HCT116 (cell line): ENCODE results near the gene CFAP61. TPM values are rescaled to one million over a fixed set of nuclear protein-coding genes. Genes with fewer than 3 reads are reported as not detected.

ENCODE experiments used
- ATAC-seq: fragments of 200-7000 bp; cut with Tn5 transposase; 2 replicates; pipeline ENCODE4 v1.9.1; 2020; ENCODE audit warnings: mild to moderate bottlenecking, moderate library complexity
- BruUV-seq: library from RNA; stranded (reverse); fragments of 400-500 nt; replicated peaks from 2 replicates; lab custom pipeline; 2021; lab: Mats Ljungman, UMichigan
- CTCF ChIA-PET: fragments of 300-600 bp; sonication (Branson Sonifier 250); formaldehyde crosslinking; loops from one replicate; lab custom pipeline; 2021; ENCODE audit warnings: antibody characterized with exemption; lab: Charles Lee
- POLR2A ChIA-PET: fragments of 300-600, 350-600 bp; sonication (Branson Sonifier 250); formaldehyde crosslinking; loops from one replicate; lab custom pipeline; 2021; ENCODE audit warnings: antibody characterized with exemption; lab: Charles Lee
- RAD21 ChIA-PET, 2 experiments: fragments of 300-600 bp; sonication (Branson Sonifier 250); formaldehyde crosslinking; loops; one replicate each; lab custom pipeline; 2023; ENCODE audit warnings: low total read pairs in 2 of 2; ENCODE audit not compliant: uncharacterized antibody in 2 of 2, unreplicated experiment in 2 of 2, low non-redundant PET in 1 of 2; lab: Charles Lee
- DNase-seq: peaks from one replicate; pipeline ENCODE4 v3.0.0-alpha.2; 2010; ENCODE audit warnings: low read depth, low spot score
- H2AFZ ChIP-seq: fragments of 200-600 bp; shearing (Covaris generic), sonication (generic); 2 replicates; pipeline ENCODE4 v1.6.1; 2017; ENCODE audit warnings: low read depth, mixed run types, mixed read lengths, antibody characterized with exemption, low read length; ENCODE audit not compliant: poor library complexity, severe bottlenecking
- H3K27ac ChIP-seq: 2 replicates; pipeline ENCODE4 v1.5.1; 2012; ENCODE audit warnings: low read depth, low read length
- H3K27me3 ChIP-seq: fragments of 200-600 bp; sonication (generic); 2 replicates; pipeline ENCODE4 v1.6.1; 2016; ENCODE audit warnings: mixed run types, low read length, mixed read lengths; ENCODE audit not compliant: insufficient read depth
- H3K36me3 ChIP-seq, 2 experiments: fragments of 200-500 bp in 1 of 2; fragments of 200-600 bp in 1 of 2; sonication (Bioruptor generic) in 1 of 2; sonication (generic) in 1 of 2; 2 replicates each; pipeline versions ENCODE4 v1.5.1 to v1.6.1; 2014 to 2016; ENCODE audit warnings: low read length in 2 of 2, inconsistent platforms in 1 of 2, mixed read lengths in 1 of 2, mixed run types in 1 of 2; ENCODE audit not compliant: insufficient read depth in 2 of 2, control insufficient read depth in 1 of 2
- H3K4me1 ChIP-seq, 2 experiments: fragments of 200-600 bp in 1 of 2; sonication (generic) in 1 of 2; 2 replicates each; pipeline versions ENCODE4 v1.5.1 to v1.6.1; 2012 to 2017; ENCODE audit warnings: low read length in 2 of 2, inconsistent platforms in 1 of 2, mild to moderate bottlenecking in 1 of 2, mixed read lengths in 1 of 2, mixed run types in 1 of 2, moderate library complexity in 1 of 2; ENCODE audit not compliant: insufficient read depth in 2 of 2, control insufficient read depth in 1 of 2
- H3K4me2 ChIP-seq: fragments of 200-600 bp; sonication (generic); 2 replicates; pipeline ENCODE4 v1.6.1; 2017; ENCODE audit warnings: mixed run types, low read length, mixed read lengths
- H3K4me3 ChIP-seq, 2 experiments: fragments of 200-600 bp in 1 of 2; sonication (generic) in 1 of 2; replicated peaks in 1 of 2; 2 replicates each; pipeline ENCODE4 v1.5.1; 2011 to 2016; ENCODE audit warnings: low read length in 2 of 2, control low read depth in 1 of 2, low read depth in 1 of 2, mild to moderate bottlenecking in 1 of 2, mixed read lengths in 1 of 2, mixed run types in 1 of 2
- H3K79me2 ChIP-seq: fragments of 200-600 bp; sonication (generic); 2 replicates; pipeline ENCODE4 v1.6.1; 2017; ENCODE audit warnings: mild to moderate bottlenecking, mixed run types, low read length, moderate library complexity, mixed read lengths; ENCODE audit not compliant: insufficient read depth
- H3K9ac ChIP-seq: fragments of 200-600 bp; sonication (generic); 2 replicates; pipeline ENCODE4 v1.6.1; 2016; ENCODE audit warnings: low read length, mixed read lengths
- H3K9me2 ChIP-seq: fragments of 200-600 bp; sonication (generic), shearing (Covaris generic); 2 replicates; pipeline ENCODE4 v1.6.1; 2017; ENCODE audit warnings: mixed run types, mild to moderate bottlenecking, moderate library complexity; ENCODE audit not compliant: insufficient read depth
- H3K9me3 ChIP-seq, 2 experiments: fragments of 200-500 bp in 1 of 2; fragments of 200-600 bp in 1 of 2; sonication (Bioruptor generic) in 1 of 2; sonication (generic) in 1 of 2; 2 replicates each; pipeline ENCODE4 v1.6.1; 2014 to 2017; ENCODE audit warnings: low read length in 2 of 2, mixed read lengths in 2 of 2, inconsistent platforms in 1 of 2, low read depth in 1 of 2, mild to moderate bottlenecking in 1 of 2, mixed run types in 1 of 2, moderate library complexity in 1 of 2; ENCODE audit not compliant: control insufficient read depth in 1 of 2, insufficient read depth in 1 of 2
- H4K20me1 ChIP-seq: fragments of 200-600 bp; sonication (generic), shearing (Covaris generic); 2 replicates; pipeline ENCODE4 v1.6.1; 2017; ENCODE audit warnings: mixed run types, mild to moderate bottlenecking, moderate library complexity; ENCODE audit not compliant: insufficient read depth
- CBX3 ChIP-seq: IDR thresholded peaks from 2 replicates; pipeline ENCODE4 v1.6.1; 2012; ENCODE audit warnings: low read depth
- CEBPB ChIP-seq: IDR thresholded peaks from 2 replicates; pipeline ENCODE4 v1.6.1; 2012; ENCODE audit warnings: low read depth
- EGR1 ChIP-seq: IDR thresholded peaks from 2 replicates; pipeline ENCODE4 v1.6.1; 2012; ENCODE audit warnings: low read depth
- ELF1 ChIP-seq: IDR thresholded peaks from 2 replicates; pipeline ENCODE4 v1.6.1; 2012; ENCODE audit warnings: low read depth, borderline replicate concordance
- EZH2 ChIP-seq: fragments of 200-600 bp; sonication (generic); IDR thresholded peaks from 2 replicates; pipeline ENCODE4 v1.6.1; 2017; ENCODE audit warnings: antibody characterized with exemption, mixed run types
- EZH2phosphoT487 ChIP-seq: fragments of 200-600 bp; IDR thresholded peaks from 2 replicates; pipeline ENCODE4 v1.6.1; 2018; ENCODE audit warnings: antibody characterized with exemption, borderline replicate concordance
- FOSL1 ChIP-seq: IDR thresholded peaks from 2 replicates; pipeline ENCODE4 v1.6.1; 2012; ENCODE audit warnings: low read depth
- JUND ChIP-seq: IDR thresholded peaks from 2 replicates; pipeline ENCODE4 v1.6.1; 2012
- POLR2AphosphoS5 ChIP-seq: IDR thresholded peaks from 2 replicates; pipeline ENCODE4 v1.6.1; 2011; ENCODE audit warnings: mild to moderate bottlenecking, low read depth, low read length, moderate library complexity
- RAD21 ChIP-seq: IDR thresholded peaks from 2 replicates; pipeline ENCODE4 v1.6.1; 2012; ENCODE audit warnings: low read depth, mild to moderate bottlenecking
- SP1 ChIP-seq: IDR thresholded peaks from 2 replicates; pipeline ENCODE4 v1.6.1; 2012; ENCODE audit warnings: low read depth
- SRF ChIP-seq: IDR thresholded peaks from 2 replicates; pipeline ENCODE4 v1.6.1; 2012; ENCODE audit warnings: low read depth
- TCF7L2 ChIP-seq: IDR thresholded peaks from 2 replicates; pipeline ENCODE4 v1.7.0; 2011; ENCODE audit warnings: borderline replicate concordance, inconsistent platforms; ENCODE audit not compliant: insufficient read depth, insufficient read length; ENCODE audit errors: extremely low read depth
- YY1 ChIP-seq: IDR thresholded peaks from 2 replicates; pipeline ENCODE4 v1.6.1; 2011; ENCODE audit warnings: low read length, low read depth, moderate library complexity, mild to moderate bottlenecking; ENCODE audit not compliant: insufficient replicate concordance; ENCODE audit errors: extremely low read depth
- ZFX ChIP-seq: fragments of 450-650 bp; IDR thresholded peaks from 2 replicates; pipeline ENCODE4 v1.6.1; 2017
- intact Hi-C: fragments of 100-400 bp; cut with micrococcal nuclease; formaldehyde crosslinking; loops from 2 replicates; pipeline ENCODE4 v1.10.0; 2022
- total RNA-seq: library from RNA; stranded (reverse); gene quantifications from one replicate; pipeline ENCODE4 v1.2.1, GENCODE V29; 2021; ENCODE audit not compliant: unreplicated experiment
- TF ChIP-seq, protein P1 (sequence below), 3 experiments: fragments of 200-600 bp in 1 of 3; sonication (generic) in 1 of 3; IDR thresholded peaks in 2 of 3; conservative IDR thresholded peaks in 1 of 3; 2 replicates each; pipeline ENCODE4 v1.5.1; 2012 to 2017; ENCODE audit warnings: low read depth in 2 of 3, low read length in 2 of 3, antibody characterized with exemption in 1 of 3, borderline replicate concordance in 1 of 3, control low read depth in 1 of 3, mild to moderate bottlenecking in 1 of 3, mixed read lengths in 1 of 3, mixed run types in 1 of 3, moderate library complexity in 1 of 3; ENCODE audit not compliant: insufficient read depth in 1 of 3
- TF ChIP-seq, protein P2 (sequence below): IDR thresholded peaks from 2 replicates; pipeline ENCODE4 v1.6.1; 2012
- TF ChIP-seq, protein P3 (sequence below): IDR thresholded peaks from 2 replicates; pipeline ENCODE4 v1.6.1; 2012; ENCODE audit warnings: low read depth
- TF ChIP-seq, protein P4 (sequence below): IDR thresholded peaks from 2 replicates; pipeline ENCODE4 v1.6.1; 2011; ENCODE audit warnings: mild to moderate bottlenecking, low read length, moderate library complexity; ENCODE audit not compliant: insufficient replicate concordance; ENCODE audit errors: extremely low read depth

Gene CFAP61
- total RNA-seq, 1 experiment from 2014 or later = 1.7 TPM

DNA sequence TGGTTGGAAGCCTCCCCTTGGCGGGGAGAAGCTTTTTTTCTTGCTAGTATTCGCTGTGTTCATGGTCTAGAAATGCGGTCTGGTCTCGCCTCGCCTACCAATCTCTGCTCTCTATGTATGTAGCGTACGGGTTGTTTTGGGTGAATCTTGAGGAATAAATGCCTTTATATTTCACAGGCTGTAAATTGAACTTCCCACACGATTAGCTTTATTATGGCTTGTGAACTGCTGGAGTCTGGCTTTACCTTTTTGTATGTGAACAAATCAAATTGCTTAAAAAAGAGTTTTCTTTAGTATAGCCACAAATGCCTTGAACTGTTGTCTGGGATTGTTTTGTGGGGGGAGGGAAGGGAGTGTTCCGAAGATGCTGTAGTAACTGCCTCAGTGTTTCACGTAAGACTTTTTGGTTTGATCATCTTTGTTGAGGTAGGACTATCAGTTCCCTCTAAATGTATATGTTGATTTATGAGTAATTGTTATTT, 317.8 kb downstream of the CFAP61 start:
- BruUV-seq = no TSS peak
- ChIA-PET POLR2A (no interaction called here), CTCF (no interaction called here), RAD21 (no interaction called here)
- Histone ChIP-seq H3K27ac (no peak overlapping the region), H3K9ac (no peak overlapping the region), H3K79me2 (no peaks in the 10 kb centered on the region), H3K4me3 (no peak overlapping the region), H3K9me3 (no peaks in the 10 kb centered on the region), H4K20me1 (no peaks in the 10 kb centered on the region), H3K9me2 (no peaks in the 10 kb centered on the region), H3K4me2 (no peak overlapping the region), H3K27me3 (peaks cover 15% of the 10 kb centered on the region; the same call in 1 of the 2 replicates), H2AFZ (no peak overlapping the region), H3K36me3 (no peaks in the 10 kb centered on the region), H3K4me1 (no peaks in the 10 kb centered on the region)
- DNase-seq (no peak), ATAC-seq (no peak)
- intact Hi-C loops = no loop called here
- TF ChIP-seq, protein P1, sequence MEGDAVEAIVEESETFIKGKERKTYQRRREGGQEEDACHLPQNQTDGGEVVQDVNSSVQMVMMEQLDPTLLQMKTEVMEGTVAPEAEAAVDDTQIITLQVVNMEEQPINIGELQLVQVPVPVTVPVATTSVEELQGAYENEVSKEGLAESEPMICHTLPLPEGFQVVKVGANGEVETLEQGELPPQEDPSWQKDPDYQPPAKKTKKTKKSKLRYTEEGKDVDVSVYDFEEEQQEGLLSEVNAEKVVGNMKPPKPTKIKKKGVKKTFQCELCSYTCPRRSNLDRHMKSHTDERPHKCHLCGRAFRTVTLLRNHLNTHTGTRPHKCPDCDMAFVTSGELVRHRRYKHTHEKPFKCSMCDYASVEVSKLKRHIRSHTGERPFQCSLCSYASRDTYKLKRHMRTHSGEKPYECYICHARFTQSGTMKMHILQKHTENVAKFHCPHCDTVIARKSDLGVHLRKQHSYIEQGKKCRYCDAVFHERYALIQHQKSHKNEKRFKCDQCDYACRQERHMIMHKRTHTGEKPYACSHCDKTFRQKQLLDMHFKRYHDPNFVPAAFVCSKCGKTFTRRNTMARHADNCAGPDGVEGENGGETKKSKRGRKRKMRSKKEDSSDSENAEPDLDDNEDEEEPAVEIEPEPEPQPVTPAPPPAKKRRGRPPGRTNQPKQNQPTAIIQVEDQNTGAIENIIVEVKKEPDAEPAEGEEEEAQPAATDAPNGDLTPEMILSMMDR (IDR thresholded peaks at IDR 0.05 in 2 of 3, conservative IDR thresholded peaks at IDR 0.05 in 1 of 3; ENCODE audit: borderline replicate concordance in 1 of 3, insufficient read depth in 1 of 3, low read depth in 2 of 3, low read length in 2 of 3) = no peak
- TF ChIP-seq TCF7L2 = no peak
- no peak for TF ChIP-seq ELF1
- no peak for TF ChIP-seq FOSL1
- TF ChIP-seq RAD21 = no peak
- no peak for TF ChIP-seq SP1
- no peak for TF ChIP-seq CEBPB
- TF ChIP-seq, protein P2, sequence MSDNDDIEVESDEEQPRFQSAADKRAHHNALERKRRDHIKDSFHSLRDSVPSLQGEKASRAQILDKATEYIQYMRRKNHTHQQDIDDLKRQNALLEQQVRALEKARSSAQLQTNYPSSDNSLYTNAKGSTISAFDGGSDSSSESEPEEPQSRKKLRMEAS = no peak
- no peak for TF ChIP-seq CBX3
- TF ChIP-seq, protein P3, sequence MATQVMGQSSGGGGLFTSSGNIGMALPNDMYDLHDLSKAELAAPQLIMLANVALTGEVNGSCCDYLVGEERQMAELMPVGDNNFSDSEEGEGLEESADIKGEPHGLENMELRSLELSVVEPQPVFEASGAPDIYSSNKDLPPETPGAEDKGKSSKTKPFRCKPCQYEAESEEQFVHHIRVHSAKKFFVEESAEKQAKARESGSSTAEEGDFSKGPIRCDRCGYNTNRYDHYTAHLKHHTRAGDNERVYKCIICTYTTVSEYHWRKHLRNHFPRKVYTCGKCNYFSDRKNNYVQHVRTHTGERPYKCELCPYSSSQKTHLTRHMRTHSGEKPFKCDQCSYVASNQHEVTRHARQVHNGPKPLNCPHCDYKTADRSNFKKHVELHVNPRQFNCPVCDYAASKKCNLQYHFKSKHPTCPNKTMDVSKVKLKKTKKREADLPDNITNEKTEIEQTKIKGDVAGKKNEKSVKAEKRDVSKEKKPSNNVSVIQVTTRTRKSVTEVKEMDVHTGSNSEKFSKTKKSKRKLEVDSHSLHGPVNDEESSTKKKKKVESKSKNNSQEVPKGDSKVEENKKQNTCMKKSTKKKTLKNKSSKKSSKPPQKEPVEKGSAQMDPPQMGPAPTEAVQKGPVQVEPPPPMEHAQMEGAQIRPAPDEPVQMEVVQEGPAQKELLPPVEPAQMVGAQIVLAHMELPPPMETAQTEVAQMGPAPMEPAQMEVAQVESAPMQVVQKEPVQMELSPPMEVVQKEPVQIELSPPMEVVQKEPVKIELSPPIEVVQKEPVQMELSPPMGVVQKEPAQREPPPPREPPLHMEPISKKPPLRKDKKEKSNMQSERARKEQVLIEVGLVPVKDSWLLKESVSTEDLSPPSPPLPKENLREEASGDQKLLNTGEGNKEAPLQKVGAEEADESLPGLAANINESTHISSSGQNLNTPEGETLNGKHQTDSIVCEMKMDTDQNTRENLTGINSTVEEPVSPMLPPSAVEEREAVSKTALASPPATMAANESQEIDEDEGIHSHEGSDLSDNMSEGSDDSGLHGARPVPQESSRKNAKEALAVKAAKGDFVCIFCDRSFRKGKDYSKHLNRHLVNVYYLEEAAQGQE = no peak
- TF ChIP-seq SRF = no peak
- TF ChIP-seq, protein P4, sequence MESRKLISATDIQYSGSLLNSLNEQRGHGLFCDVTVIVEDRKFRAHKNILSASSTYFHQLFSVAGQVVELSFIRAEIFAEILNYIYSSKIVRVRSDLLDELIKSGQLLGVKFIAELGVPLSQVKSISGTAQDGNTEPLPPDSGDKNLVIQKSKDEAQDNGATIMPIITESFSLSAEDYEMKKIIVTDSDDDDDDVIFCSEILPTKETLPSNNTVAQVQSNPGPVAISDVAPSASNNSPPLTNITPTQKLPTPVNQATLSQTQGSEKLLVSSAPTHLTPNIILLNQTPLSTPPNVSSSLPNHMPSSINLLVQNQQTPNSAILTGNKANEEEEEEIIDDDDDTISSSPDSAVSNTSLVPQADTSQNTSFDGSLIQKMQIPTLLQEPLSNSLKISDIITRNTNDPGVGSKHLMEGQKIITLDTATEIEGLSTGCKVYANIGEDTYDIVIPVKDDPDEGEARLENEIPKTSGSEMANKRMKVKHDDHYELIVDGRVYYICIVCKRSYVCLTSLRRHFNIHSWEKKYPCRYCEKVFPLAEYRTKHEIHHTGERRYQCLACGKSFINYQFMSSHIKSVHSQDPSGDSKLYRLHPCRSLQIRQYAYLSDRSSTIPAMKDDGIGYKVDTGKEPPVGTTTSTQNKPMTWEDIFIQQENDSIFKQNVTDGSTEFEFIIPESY = no peak
- TF ChIP-seq JUND = no peak
- no peak for TF ChIP-seq EZH2phosphoT487
- no peak for TF ChIP-seq EGR1
- no peak for TF ChIP-seq ZFX
- TF ChIP-seq YY1 = no peak
- no peak for TF ChIP-seq EZH2
- TF ChIP-seq POLR2AphosphoS5 = no peak
